SH-SY5Y (cell line): ENCODE results near the gene CACNA1F.

ENCODE experiments used
- GATA2 ChIP-seq: IDR thresholded peaks from 2 replicates; pipeline ENCODE4 v1.6.1; 2011; ENCODE audit warnings: mild to moderate bottlenecking, low read depth, low read length
- GATA3 ChIP-seq: IDR thresholded peaks from 2 replicates; pipeline ENCODE4 v1.6.1; 2011; ENCODE audit warnings: low read depth, mild to moderate bottlenecking, low read length, moderate library complexity

DNA sequence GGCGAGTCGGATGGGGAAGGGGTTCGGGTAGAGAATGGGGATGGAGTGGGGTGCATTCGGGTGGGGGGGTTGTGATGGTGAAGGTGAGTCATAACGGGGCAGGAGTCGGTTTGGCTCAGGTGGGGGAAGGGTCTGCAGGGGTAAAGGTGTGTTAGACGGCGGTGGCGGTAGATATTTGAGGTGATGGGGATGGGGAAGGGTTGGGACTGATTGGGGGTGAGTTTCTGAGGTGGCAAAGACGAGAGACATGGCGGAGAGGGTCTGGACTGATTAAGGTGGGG lies 33.9 kb downstream of the CACNA1F start:
- TF ChIP-seq GATA2 = no peak
- no peak for TF ChIP-seq GATA3
